ENCODE results near the gene GDF2.

GDF2 gene

GRCh38 chr10:47294057-47294456, 28.2 kb upstream of the GDF2 start:
- DNase-seq: no peak

GRCh38 chr10:47294501-47294900, 27.8 kb upstream of the GDF2 start:
- DNase-seq: no peak

- no peak for DNase-seq
Measured at GRCh38 chr10:47295411-47295810, 26.8 kb upstream of the GDF2 start.

- DNase-seq: no peak
Measured at GRCh38 chr10:47296156-47296894, 25.9 kb upstream of the GDF2 start.

GRCh38 chr10:47296941-47297340, 25.3 kb upstream of the GDF2 start:
- DNase-seq: no peak

GRCh38 chr10:47297866-47298540, 24.3 kb upstream of the GDF2 start:
- DNase-seq: no peak

GRCh38 chr10:47298715-47299114, 23.5 kb upstream of the GDF2 start:
- no peak for DNase-seq

GRCh38 chr10:47299611-47300428, 22.4 kb upstream of the GDF2 start, which contains the start of gene GDF10:
Gene GDF10 (plus strand): TSS chr10:47300197. CDS start chr10:47300652, 455 bp downstream.
- no peak for DNase-seq

GRCh38 chr10:47300429-47300931, 21.8 kb upstream of the GDF2 start:
- DNase-seq: no peak

- DNase-seq: no peak
Measured at GRCh38 chr10:47301833-47302232, 20.4 kb upstream of the GDF2 start.

GRCh38 chr10:47303105-47303504, 19.1 kb upstream of the GDF2 start:
- DNase-seq: no peak

GRCh38 chr10:47303866-47304265, 18.4 kb upstream of the GDF2 start:
- DNase-seq: no peak

GRCh38 chr10:47305566-47305965, 16.7 kb upstream of the GDF2 start:
- DNase-seq: no peak

GRCh38 chr10:47306387-47307210, 15.7 kb upstream of the GDF2 start:
- DNase-seq: no peak

- DNase-seq: no peak
Measured at GRCh38 chr10:47307381-47307780, 14.9 kb upstream of the GDF2 start.

- DNase-seq: no peak
Measured at GRCh38 chr10:47308775-47309174, 13.5 kb upstream of the GDF2 start.

- DNase-seq: no peak
Measured at GRCh38 chr10:47309408-47310089, 12.7 kb upstream of the GDF2 start.

GRCh38 chr10:47310090-47310505, 12.2 kb upstream of the GDF2 start:
- DNase-seq: no peak

GRCh38 chr10:47311193-47311931, 10.9 kb upstream of the GDF2 start:
- no peak for DNase-seq

- peak; percentile 32 to 42 for DNase-seq
Measured at GRCh38 chr10:47311932-47312662, 10.2 kb upstream of the GDF2 start.

- DNase-seq: no peak
Measured at GRCh38 chr10:47312663-47312995, 9.6 kb upstream of the GDF2 start.
